Measurements from ENCODE around the gene CFAP97D1. TPM values are rescaled to one million over a fixed set of nuclear protein-coding genes. Genes with fewer than 3 reads are reported as not detected.

The CFAP97D1 gene
- total and polyA plus RNA-seq, 10 of the 15 experiments (the other 5 are each of a cell fraction or from before 2014, with no cell fraction given), result 0.13 TPM; not detected in 9

DNA sequence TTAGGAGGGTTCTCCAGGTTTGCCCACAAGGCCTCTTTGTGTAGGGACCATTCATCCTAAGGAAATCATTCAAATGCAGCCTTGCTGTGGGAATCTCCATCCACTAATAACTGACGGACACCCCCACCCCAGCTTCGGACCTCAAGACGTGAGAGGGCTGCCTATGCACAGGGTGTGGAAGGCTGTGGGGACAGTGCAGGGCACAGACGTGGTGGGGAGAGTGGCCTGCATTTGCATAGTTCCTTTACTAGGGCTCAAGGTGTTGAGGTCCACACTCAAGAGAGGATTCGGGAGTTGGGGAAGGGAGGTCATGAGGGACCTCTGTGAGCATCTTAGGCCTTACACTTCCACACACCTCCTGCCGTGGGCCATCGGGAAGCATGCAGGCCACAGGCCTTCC, 11.3 kb upstream of the CFAP97D1 start (continued):
- TF ChIP-seq, protein P1, sequence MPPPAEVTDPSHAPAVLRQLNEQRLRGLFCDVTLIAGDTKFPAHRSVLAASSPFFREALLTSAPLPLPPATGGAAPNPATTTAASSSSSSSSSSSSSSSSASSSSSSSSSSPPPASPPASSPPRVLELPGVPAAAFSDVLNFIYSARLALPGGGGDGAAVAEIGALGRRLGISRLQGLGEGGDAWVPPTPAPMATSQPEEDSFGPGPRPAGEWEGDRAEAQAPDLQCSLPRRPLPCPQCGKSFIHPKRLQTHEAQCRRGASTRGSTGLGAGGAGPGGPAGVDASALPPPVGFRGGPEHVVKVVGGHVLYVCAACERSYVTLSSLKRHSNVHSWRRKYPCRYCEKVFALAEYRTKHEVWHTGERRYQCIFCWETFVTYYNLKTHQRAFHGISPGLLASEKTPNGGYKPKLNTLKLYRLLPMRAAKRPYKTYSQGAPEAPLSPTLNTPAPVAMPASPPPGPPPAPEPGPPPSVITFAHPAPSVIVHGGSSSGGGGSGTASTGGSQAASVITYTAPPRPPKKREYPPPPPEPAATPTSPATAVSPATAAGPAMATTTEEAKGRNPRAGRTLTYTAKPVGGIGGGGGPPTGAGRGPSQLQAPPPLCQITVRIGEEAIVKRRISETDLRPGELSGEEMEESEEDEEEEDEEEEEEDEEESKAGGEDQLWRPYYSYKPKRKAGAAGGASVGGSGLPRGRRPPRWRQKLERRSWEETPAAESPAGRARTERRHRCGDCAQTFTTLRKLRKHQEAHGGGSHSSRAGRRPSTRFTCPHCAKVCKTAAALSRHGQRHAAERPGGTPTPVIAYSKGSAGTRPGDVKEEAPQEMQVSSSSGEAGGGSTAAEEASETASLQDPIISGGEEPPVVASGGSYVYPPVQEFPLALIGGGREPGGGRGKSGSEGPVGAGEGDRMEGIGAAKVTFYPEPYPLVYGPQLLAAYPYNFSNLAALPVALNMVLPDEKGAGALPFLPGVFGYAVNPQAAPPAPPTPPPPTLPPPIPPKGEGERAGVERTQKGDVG (CRISPR knock-in tag; IDR thresholded peaks at IDR 0.05), result no peak
- TF ChIP-seq SIN3A (IDR thresholded peaks at IDR 0.05; ENCODE audit: low read depth, low read length), result no peak
- no peak for TF ChIP-seq EED (IDR thresholded peaks at IDR 0.05; ENCODE audit: low read depth)
- TF ChIP-seq BACH1 (IDR thresholded peaks at IDR 0.05; ENCODE audit: borderline replicate concordance), result no peak
- TF ChIP-seq, protein P2, sequence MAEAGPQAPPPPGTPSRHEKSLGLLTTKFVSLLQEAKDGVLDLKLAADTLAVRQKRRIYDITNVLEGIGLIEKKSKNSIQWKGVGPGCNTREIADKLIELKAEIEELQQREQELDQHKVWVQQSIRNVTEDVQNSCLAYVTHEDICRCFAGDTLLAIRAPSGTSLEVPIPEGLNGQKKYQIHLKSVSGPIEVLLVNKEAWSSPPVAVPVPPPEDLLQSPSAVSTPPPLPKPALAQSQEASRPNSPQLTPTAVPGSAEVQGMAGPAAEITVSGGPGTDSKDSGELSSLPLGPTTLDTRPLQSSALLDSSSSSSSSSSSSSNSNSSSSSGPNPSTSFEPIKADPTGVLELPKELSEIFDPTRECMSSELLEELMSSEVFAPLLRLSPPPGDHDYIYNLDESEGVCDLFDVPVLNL (IDR thresholded peaks at IDR 0.05; ENCODE audit: low read depth, low read length), result no peak
- no peak for TF ChIP-seq NBN (IDR thresholded peaks at IDR 0.05)

DNA sequence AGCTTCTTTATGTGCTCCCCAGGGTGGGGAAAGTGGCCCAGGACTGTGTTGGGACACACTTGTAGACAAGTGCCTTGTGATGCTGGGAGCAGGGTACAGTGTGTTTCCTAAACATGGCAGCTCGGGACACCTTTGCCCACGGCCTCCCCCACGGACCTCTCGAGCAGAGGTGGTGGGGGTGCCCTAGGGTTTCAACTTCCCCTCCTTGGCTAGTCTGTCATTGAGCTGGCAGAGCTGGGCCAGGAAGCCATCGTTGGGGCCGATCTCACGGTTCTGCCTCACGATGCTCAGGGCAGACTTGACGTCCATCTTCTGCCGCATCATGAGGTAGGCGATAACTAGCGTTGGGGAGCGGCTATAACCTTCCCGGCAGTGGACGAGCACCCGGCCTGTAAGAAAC, 10.8 kb upstream of the CFAP97D1 start:
- in situ Hi-C loops (cut with MboI) (no loop called here), intact Hi-C loops (cut with micrococcal nuclease; ENCODE audit: unreplicated experiment) (no loop called here)
- Histone ChIP-seq H3K36me3 (ENCODE audit: control insufficient read depth in 2 of 2, insufficient read depth in 2 of 2, low read length in 1 of 2) (no peaks in the 10 kb centered on the region; a peak in 1 of 4 replicates), H3K27me3 (replicated peaks in 1 of 2; ENCODE audit: control insufficient read depth in 2 of 2, insufficient read depth in 2 of 2, low read length in 1 of 2) (no peaks in the 10 kb centered on the region; a peak in 1 of 4 replicates), H3K9ac (ENCODE audit: control insufficient read depth, insufficient read depth, low read length) (no peak overlapping the region), H3K4me1 (ENCODE audit: control insufficient read depth, insufficient read depth, low read length) (peaks cover 7% of the 10 kb centered on the region), H4K20me1 (ENCODE audit: control insufficient read depth, insufficient read depth) (no peaks in the 10 kb centered on the region), H3K9me3 (replicated peaks; ENCODE audit: control insufficient read depth, insufficient read depth, low read length) (no peaks in the 10 kb centered on the region), H3K79me2 (ENCODE audit: control insufficient read depth, insufficient read depth, low read length) (no peaks in the 10 kb centered on the region), H3K4me2 (ENCODE audit: control insufficient read depth, insufficient read depth) (no peak overlapping the region), H3K27ac (ENCODE audit: control insufficient read depth, insufficient read depth) (no peak overlapping the region), H3K4me3 (no peak overlapping the region), H2AFZ (ENCODE audit: control insufficient read depth, low read depth, low read length) (no peak overlapping the region)
- ChIA-PET RAD21 (ENCODE audit: unreplicated experiment) (no interaction called here), SMC1A (ENCODE audit: uncharacterized antibody, unreplicated experiment) (interaction anchor here (0.5 to 3.9 kb wide), 2 partner anchors 76 to 787 kb away, joined by 3 to 40 read pairs; no protein-coding TSS in a partner anchor), POLR2A (interaction anchor here (0.5 kb wide), 1 partner anchor 721 kb away, joined by 3 read pairs; no protein-coding TSS in a partner anchor), CTCF (interaction anchor here (0.8 kb wide), 1 partner anchor 9 kb away, joined by 4 read pairs; no protein-coding TSS in a partner anchor)
- FAIRE-seq (no peak), ATAC-seq (no peak), DNase-seq (ENCODE audit: low read depth, low spot score) (no peak)
- no TSS peak for BruUV-seq (replicated peaks)
- 82% methylated on average over 16 of the region's 16 CpGs for WGBS (ENCODE audit: insufficient coverage, insufficient replicate concordance, low lambda C conversion rate, missing lambda C conversion rate)
- no peak for TF ChIP-seq SMC3 (IDR thresholded peaks at IDR 0.05; ENCODE audit: borderline replicate concordance, low read length)
- no peak for TF ChIP-seq MXI1 (IDR thresholded peaks at IDR 0.05; ENCODE audit: low read depth, low read length)
- TF ChIP-seq TBL1XR1 (IDR thresholded peaks at IDR 0.05; ENCODE audit: low read depth, low read length), result no peak
- TF ChIP-seq, protein P3, sequence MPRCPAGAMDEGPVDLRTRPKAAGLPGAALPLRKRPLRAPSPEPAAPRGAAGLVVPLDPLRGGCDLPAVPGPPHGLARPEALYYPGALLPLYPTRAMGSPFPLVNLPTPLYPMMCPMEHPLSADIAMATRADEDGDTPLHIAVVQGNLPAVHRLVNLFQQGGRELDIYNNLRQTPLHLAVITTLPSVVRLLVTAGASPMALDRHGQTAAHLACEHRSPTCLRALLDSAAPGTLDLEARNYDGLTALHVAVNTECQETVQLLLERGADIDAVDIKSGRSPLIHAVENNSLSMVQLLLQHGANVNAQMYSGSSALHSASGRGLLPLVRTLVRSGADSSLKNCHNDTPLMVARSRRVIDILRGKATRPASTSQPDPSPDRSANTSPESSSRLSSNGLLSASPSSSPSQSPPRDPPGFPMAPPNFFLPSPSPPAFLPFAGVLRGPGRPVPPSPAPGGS (IDR thresholded peaks at IDR 0.05; ENCODE audit: borderline replicate concordance, insufficient read depth, low read depth, low read length, poor library complexity, severe bottlenecking), result no peak
- no peak for TF ChIP-seq IKZF1 (conservative IDR thresholded peaks at IDR 0.05)
- TF ChIP-seq EZH2 (IDR thresholded peaks at IDR 0.05; ENCODE audit: borderline replicate concordance, control insufficient read depth, low read depth, low read length), result no peak
- TF ChIP-seq, protein P4, sequence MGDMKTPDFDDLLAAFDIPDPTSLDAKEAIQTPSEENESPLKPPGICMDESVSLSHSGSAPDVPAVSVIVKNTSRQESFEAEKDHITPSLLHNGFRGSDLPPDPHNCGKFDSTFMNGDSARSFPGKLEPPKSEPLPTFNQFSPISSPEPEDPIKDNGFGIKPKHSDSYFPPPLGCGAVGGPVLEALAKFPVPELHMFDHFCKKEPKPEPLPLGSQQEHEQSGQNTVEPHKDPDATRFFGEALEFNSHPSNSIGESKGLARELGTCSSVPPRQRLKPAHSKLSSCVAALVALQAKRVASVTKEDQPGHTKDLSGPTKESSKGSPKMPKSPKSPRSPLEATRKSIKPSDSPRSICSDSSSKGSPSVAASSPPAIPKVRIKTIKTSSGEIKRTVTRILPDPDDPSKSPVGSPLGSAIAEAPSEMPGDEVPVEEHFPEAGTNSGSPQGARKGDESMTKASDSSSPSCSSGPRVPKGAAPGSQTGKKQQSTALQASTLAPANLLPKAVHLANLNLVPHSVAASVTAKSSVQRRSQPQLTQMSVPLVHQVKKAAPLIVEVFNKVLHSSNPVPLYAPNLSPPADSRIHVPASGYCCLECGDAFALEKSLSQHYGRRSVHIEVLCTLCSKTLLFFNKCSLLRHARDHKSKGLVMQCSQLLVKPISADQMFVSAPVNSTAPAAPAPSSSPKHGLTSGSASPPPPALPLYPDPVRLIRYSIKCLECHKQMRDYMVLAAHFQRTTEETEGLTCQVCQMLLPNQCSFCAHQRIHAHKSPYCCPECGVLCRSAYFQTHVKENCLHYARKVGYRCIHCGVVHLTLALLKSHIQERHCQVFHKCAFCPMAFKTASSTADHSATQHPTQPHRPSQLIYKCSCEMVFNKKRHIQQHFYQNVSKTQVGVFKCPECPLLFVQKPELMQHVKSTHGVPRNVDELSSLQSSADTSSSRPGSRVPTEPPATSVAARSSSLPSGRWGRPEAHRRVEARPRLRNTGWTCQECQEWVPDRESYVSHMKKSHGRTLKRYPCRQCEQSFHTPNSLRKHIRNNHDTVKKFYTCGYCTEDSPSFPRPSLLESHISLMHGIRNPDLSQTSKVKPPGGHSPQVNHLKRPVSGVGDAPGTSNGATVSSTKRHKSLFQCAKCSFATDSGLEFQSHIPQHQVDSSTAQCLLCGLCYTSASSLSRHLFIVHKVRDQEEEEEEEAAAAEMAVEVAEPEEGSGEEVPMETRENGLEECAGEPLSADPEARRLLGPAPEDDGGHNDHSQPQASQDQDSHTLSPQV (IDR thresholded peaks at IDR 0.05), result no peak

Measured in GM12878 (cell line).